ENCODE results near the gene CEP72.

- TF ChIP-seq, protein P1, sequence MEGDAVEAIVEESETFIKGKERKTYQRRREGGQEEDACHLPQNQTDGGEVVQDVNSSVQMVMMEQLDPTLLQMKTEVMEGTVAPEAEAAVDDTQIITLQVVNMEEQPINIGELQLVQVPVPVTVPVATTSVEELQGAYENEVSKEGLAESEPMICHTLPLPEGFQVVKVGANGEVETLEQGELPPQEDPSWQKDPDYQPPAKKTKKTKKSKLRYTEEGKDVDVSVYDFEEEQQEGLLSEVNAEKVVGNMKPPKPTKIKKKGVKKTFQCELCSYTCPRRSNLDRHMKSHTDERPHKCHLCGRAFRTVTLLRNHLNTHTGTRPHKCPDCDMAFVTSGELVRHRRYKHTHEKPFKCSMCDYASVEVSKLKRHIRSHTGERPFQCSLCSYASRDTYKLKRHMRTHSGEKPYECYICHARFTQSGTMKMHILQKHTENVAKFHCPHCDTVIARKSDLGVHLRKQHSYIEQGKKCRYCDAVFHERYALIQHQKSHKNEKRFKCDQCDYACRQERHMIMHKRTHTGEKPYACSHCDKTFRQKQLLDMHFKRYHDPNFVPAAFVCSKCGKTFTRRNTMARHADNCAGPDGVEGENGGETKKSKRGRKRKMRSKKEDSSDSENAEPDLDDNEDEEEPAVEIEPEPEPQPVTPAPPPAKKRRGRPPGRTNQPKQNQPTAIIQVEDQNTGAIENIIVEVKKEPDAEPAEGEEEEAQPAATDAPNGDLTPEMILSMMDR (IDR thresholded peaks at IDR 0.05): no peak
- TF ChIP-seq POLR2A (IDR thresholded peaks at IDR 0.05): no peak
- TF ChIP-seq EP300 (IDR thresholded peaks at IDR 0.05): no peak
Measured at GRCh38 chr5:566636-567309, 45.4 kb upstream of the CEP72 start.
